ENCODE results near the gene ITSN1. TPM values are rescaled to one million over a fixed set of nuclear protein-coding genes. Genes with fewer than 3 reads are reported as not detected.
"Not testable (repeated sequence)": the region's sequence is repeated elsewhere in the genome, so short reads cannot be mapped to it uniquely, and the experiment has no call there.

Gene ITSN1
- total and polyA plus RNA-seq, 7 donors = 10.8 to 45.4 (median 35.7) TPM

GRCh38 chr21:33924766-33925100 is 282.4 kb downstream of the ITSN1 start:
- TF ChIP-seq POLR2AphosphoS5 (IDR thresholded peaks at IDR 0.05) (no peak), POLR2A (IDR thresholded peaks at IDR 0.05) (no peak), EP300 (IDR thresholded peaks at IDR 0.05) (no peak), CTCF (IDR thresholded peaks at IDR 0.05) (no peak)
- no peak overlapping the region for H3K4me3 ChIP-seq
- peaks cover 0 to 13% (median 11%) of the 10 kb centered on the region in 4 donors for H3K4me1 ChIP-seq
- peak overlapping the region in 3 of 4 donors; percentile 64 to 78 (median 68) for H3K27ac ChIP-seq
- WGBS, 2 donors = 40 to 80% methylated on average over 3 of the region's 3 CpGs
- no peaks in the 10 kb centered on the region for H3K9me3 ChIP-seq
- DNase-seq = no peak
- intact Hi-C loops (cut with DNase I) = loop anchor here (2.0 to 5.0 kb wide), 3 partner anchors 148 to 426 kb away; partner anchors contain the start of genes MRPS6 and SLC5A3
- no peaks in the 10 kb centered on the region for H3K27me3 ChIP-seq
- H3K36me3 ChIP-seq = no peaks in the 10 kb centered on the region

GRCh38 chr21:33926248-33926647 is 283.9 kb downstream of the ITSN1 start:
- DNase-seq; H3K27ac ChIP-seq; H3K36me3 ChIP-seq; intact Hi-C loops (cut with DNase I); H3K27me3 ChIP-seq; H3K4me3 ChIP-seq; H3K9me3 ChIP-seq: not testable (repeated sequence)
- H3K4me1 ChIP-seq = peaks cover 0 to 13% (median 11%) of the 10 kb centered on the region in 4 donors
- 80 to 92% methylated on average over 2 of the region's 2 CpGs for WGBS, 2 donors

GRCh38 chr21:33931052-33931798 is 288.9 kb downstream of the ITSN1 start:
- peak overlapping the region; percentile 9 to 49 (median 45) for H3K4me3 ChIP-seq
- peaks cover 0 to 11% (median 8%) of the 10 kb centered on the region in 4 donors for H3K4me1 ChIP-seq
- DNase-seq; H3K27me3 ChIP-seq; H3K9me3 ChIP-seq; H3K36me3 ChIP-seq; intact Hi-C loops (cut with DNase I): not testable (repeated sequence)
- peak overlapping the region; percentile 56 to 67 (median 66) for H3K27ac ChIP-seq
- WGBS, 2 donors = 46 to 66% methylated on average over 7 to 9 of the region's 34 CpGs

- Histone ChIP-seq H3K4me1 (peaks cover 0 to 16% (median 11%) of the 10 kb centered on the region in 4 donors), H3K4me3 (peak overlapping the region; percentile 9 to 49 (median 45)), H3K27ac (peak overlapping the region; percentile 56 to 67 (median 66)), H3K36me3 (no peaks in the 10 kb centered on the region), H3K27me3 (no peaks in the 10 kb centered on the region), H3K9me3 (no peaks in the 10 kb centered on the region)
- DNase-seq = no peak
- 21 to 37% methylated on average over 10 of the region's 10 CpGs for WGBS, 2 donors
- TF ChIP-seq CTCF (IDR thresholded peaks at IDR 0.05) (no peak), POLR2A (IDR thresholded peaks at IDR 0.05) (no peak), POLR2AphosphoS5 (IDR thresholded peaks at IDR 0.05) (no peak), EP300 (IDR thresholded peaks at IDR 0.05) (no peak)
- intact Hi-C loops (cut with DNase I) = no loop called here
Observed at GRCh38 chr21:33931799-33932390, 289.6 kb downstream of the ITSN1 start.

- WGBS, 2 donors = 84 to 94% methylated on average over 5 of the region's 5 CpGs
- Histone ChIP-seq H3K27me3 (no peaks in the 10 kb centered on the region), H3K36me3 (no peaks in the 10 kb centered on the region), H3K27ac (peak overlapping the region in 3 of 4 donors; percentile 66 to 67 (median 66)), H3K4me1 (peaks cover 0 to 16% (median 11%) of the 10 kb centered on the region in 4 donors), H3K9me3 (no peaks in the 10 kb centered on the region), H3K4me3 (peak overlapping the region in 2 of 4 donors; percentile 49)
- intact Hi-C loops (cut with DNase I) = no loop called here
- TF ChIP-seq POLR2AphosphoS5 (IDR thresholded peaks at IDR 0.05) = no peak
- TF ChIP-seq POLR2A (IDR thresholded peaks at IDR 0.05) = no peak
- no peak for TF ChIP-seq EP300 (IDR thresholded peaks at IDR 0.05)
- TF ChIP-seq CTCF (IDR thresholded peaks at IDR 0.05) = no peak
- DNase-seq = no peak
Observed at GRCh38 chr21:33932731-33933130, 290.4 kb downstream of the ITSN1 start.
